Anterior cingulate cortex (tissue), 58 donors: ENCODE results near the gene EDARADD.

Experiments used
- DNase-seq, 58 donors: peaks; one replicate each; lab custom pipeline; 2025; lab: John Stamatoyannopoulos, UW

Gene EDARADD

DNA sequence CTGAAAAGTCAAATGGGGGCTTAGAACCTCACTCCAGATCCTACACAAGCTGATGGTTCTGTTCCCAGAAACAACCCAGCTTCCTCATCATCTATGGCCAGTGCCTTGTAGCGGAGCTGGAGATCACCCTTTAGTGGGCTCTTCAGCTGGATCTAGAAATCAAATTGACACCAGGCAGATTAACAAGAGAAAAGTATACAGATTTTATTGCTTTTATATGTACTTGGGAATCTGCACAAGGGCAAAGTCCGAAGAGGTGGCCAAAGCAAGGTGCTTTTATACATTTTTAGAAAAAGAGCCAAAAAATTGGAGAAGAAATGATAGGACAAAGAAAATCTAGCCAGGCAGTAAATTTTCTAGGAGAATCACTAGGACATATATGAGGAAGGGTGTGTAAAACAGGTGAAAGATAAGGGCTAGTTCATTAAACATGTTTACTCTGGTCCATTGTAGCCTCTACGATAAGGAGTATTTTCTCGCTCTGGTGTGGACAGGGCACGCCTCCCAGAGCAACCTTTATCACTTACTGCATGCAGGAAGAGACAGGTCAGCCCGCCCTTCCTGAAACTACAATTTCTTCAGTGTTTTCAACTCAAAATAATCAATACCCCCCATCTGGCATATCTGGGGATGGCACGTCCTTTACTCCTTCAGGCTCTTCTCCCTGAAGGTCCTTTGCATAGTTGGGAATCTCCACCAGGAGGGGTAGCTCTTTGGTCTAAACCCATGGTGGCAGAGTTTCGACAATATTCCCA is 115.7 kb downstream of the EDARADD start:
- no peak for DNase-seq

DNA sequence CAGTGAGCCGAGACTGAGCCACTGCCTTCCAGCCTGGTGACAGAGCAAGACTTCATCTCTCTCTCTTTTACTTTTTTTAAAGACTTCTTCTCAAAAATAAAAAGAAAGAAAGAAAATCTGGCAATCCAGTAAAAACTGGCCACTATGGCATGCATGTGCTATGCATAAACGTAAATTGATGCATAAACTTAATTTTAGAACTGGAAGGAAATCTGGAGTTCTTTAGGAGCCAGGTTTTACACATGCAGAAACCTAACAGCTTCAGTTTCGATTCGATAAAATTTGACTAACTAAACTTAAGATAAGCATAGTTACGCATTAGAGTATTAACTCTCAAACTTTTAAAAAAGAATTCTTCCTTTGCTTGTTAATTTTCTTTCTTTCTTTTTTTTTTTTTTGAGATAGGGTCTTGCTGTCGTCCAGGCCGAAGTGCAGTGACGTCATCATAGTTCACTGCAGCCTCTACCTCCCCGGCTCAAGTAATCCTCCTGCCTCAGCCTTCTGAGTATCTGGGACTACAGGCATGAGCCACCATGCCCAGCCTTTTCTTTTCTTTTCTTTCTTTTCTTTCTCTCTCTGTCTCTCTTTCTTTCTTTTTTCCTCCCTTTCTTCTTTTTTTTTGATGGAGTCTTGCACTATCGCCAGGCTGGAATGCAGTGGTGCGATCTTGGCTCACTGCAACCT is 117.8 kb downstream of the EDARADD start:
- no peak for DNase-seq

DNA sequence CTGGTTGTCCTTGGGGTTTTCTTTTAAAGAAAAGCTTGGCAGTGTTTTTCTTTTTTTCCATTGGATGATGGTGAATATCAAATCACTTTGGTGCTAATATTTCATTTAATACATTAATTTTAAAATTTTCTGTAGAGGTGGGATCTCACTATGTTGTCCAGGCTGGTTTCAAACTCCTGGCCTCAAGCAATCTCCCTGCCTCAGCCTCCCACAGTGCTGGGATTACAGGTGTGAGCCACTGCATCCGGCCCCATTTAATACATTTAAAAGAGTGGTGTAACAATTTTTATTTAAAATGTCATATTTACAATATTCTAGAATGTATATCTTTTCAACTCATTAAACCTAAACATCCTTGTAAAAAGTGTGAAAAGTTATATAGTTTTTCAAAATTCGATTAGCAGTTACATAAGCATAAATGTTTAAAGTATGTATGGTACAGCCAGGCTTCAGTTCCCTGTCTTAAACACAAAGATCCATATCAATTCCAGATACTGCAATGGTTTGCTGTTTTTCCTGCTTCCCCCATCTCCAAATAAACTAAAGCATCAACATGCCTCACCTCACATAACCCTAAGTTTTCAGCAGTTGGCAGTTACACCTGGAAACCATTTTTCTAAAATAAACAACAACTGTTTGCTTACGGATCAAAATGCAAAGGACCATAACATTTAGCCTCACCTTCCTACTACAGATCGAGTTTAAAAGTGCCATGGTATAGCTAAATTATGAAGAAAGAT is 120.8 kb downstream of the EDARADD start:
- DNase-seq: no peak

DNA sequence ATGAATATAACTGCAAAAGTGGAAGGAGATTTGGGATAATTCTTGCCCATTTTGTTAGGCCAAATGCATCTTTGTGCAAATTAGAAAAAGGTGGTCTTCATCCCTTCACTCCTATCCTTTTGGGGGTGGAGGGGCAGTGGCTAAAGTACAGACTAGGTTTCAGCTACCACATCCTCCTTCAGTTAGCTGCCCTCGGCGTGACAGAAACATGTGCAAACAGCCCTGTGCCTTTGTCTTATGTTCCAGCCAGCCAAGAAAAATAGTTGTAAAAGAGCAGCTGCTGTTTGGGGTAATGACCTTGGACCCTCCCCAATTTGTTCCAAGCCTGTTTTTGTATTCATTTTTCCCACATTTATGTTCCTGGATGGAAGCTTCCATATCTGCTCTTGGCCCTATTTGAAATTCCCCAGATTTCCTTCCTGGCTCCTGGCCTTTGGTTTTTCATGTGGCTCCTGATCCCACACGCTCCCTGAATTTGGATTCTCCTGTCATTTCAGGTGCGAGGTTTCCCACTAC is 121.4 kb downstream of the EDARADD start:
- no peak for DNase-seq

DNA sequence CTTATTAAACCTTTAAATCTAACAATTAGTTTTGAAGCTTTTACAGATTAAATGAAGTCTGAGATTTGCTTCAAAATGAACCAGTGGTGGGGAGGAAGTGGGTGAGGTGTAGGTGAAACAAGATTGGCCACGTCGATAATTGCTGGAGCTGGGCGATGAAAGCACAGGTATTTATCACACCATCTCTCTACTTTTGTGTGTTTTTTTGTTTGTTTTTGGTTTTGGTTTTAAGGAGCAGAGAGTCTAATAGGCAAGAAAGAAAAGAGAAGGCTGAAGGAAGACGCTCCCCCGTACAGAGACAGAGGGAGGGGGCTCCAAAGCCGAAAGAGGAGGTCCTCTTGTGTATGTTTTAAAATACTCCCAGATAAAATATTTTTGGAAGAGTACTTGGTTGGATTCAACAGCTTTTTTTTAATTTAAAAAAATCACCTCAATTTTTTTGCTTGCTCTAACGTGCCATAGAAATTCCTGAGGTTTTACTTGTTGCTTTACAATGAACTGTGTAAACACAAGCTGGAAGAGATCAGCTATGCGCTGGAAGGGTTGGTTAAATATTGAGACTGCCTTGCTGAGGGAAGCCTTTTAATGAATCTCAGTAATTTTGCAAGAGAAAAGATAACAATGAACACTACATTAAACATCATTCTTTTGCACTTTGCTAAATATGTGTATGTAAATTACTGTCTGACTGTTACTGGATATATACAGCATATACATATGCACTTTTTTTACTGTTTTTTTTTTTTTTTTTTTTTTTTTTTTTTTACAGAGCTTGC is 123.0 kb downstream of the EDARADD start:
- no peak for DNase-seq

DNA sequence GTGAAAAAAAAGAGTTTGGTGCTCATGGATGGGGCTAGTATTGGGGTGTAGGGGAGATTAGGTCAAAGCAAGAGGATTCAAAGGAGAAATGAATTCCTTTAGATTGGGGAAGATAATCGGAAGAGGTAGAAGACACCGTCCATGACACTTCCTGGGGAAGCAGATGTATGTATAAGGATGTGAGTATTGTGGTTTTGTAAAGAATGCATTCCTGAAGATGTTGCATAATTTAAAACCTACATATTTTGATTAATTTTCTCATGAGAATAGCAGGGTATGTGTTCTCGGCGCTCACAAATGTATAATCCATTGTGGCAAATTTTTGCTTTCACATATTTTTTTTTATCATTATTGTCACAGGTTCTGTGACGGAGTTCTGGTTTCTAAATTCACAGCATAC is 124.2 kb downstream of the EDARADD start:
- DNase-seq: no peak

DNA sequence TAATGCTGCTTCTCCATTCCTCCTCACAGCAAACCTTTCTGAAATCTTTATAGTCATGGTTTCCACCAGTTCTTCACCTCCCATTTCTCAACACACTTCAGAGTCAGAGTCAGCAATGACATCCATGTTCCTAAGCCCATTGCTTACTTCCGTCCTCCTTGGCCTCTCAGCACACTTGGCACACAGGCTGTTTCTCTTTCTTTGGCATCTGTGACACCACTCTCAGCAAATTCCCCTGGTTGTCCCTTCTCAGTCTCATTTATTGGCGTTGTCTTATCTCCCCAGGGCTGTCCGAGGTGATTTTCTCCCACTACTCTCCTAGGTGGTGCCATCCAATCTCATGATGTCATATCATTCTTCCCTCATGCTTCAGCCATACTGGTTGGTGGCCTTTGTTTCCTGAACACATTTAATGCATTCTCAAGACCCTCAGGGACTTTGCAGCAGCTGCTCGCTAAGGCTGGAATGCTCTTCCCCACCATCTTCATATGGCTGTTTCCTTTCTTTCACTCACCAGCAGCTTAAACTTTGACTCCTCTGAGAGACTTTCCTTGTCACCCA is 126.4 kb downstream of the EDARADD start:
- DNase-seq: no peak

DNA sequence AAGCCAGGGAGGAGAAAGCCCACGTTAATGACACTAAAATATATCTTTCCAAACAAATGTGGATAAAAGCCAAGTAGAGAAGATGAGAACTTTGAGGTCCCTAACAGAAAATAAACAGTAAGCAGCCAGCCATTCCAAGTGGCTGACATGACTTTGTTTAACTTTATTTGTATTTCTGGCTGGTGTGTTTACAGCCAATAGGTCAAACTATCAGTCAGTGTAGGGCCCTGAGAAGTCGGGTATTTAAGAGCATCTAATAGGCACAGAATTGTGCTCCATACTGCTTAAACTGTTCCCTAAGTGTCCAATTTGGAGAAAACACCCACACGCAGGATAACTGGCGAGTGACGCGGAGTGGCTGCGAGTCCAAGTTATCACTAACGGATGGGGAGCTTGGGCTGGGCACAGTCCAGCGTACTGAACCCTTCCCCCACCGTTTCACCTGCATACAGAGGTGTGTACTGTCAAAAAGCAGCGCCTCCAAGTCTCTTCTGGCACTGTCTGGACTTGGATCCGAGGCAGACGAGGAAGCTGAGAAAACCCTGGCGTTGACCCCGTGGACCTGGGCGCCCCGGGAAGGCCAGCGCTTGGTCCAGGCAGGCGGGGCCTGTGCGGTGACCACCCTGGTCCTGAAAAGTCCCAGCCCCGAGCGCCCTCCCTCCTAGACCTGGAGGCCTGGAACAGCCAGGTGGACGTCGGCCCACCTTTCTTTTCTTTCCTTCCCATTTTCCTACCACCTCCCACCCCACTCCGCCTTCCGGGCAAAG is 129.0 kb downstream of the EDARADD start:
- peak in 10 of 58 donors; percentile 35 to 51 (median 42) for DNase-seq

DNA sequence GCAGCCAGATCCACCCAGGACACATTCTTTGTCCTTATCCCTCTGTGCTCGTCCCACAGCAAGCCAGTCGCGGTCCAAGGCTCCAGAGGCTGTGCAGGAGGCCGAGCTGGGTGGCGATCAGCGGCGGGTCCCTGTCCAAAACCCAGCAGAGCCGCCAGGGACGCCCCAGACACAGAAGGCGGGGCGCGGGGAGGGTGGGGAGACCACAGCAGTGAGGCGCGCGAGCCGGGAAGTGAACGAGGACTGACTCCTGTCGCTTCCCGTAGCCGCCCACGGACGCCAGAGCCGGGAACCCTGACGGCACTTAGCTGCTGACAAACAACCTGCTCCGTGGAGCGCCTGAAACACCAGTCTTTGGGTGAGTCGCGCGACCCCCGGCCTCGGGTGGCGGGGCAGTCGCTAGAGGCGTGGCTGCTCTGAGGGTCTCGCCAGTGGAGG is 129.6 kb downstream of the EDARADD start, which contains the start of gene LGALS8:
Gene LGALS8, plus strand, starts transcription at position 279 of the 438 bp plus-strand sequence. CDS start 2,089 bp downstream, outside the sequence.
- peak in 57 of 58 donors; percentile 36 to 89 (median 75) for DNase-seq

DNA sequence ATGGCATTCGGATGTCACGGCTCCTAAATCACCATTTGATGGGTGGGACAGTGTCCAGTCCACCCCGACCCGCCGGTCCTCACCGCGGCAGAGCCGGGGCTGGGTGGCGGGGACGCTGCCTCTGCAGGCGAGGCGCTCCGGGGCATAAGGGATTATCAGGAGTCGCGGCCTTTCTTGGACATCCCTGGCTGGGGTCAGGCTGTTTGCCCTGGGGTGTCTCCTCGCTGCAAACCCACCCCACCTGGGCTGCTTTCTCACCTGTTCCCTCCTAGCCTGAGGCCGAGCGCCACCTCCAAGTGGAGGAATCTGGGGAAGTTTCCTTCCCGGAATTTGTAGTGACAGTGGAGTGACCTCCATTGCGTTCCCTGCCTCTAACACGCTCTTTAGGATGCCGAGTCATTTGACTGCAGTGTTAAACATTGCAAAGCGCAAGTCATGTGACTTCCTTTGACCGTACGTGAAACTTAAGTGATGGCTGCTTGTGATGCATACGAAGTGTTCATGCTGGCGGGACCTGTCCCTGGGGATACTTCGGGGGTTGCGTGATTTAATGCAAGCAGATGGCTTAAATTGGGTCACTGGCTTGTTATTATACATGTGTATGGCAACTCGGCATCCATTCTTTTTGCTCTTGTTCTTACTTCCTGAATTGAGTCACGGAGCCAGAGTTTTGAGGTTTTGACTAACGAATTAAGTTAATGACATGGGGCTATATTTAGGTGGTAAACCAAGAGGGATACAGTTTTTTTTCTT is 130.2 kb downstream of the EDARADD start:
- DNase-seq: peak in 32 of 58 donors; percentile 11 to 67 (median 45)

DNA sequence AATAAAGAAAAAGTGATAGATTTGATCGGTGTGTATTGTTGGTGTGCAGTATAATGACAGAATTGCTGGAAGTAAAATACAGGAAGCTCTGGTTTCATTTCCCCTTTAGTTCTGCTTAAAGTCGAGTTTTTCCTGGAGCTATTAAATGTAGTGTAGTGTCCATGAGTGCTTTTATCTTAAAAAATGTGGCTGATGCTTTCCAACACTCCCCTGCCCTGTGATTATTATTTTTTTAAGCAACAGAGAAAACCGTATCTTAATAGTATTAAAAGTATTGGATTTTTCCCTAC is 130.8 kb downstream of the EDARADD start:
- DNase-seq: no peak

DNA sequence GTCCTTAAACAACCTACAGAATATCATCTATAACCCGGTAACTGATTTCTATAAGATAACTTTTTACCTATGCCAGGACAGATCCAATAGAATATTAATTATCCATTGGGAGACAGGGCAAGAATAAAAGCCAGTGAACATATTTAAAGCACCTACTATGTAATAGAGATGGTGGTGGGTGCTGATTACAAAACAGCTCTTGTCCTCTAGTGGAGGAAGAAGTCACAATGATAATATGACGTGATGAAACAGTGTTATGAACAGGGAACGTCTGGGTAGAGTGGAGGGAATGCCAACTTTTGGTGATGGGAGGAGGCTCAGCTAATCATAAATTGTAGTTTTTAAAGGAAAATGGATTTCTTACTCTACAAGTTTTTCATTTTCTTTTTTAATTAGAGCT is 132.0 kb downstream of the EDARADD start:
- DNase-seq: no peak

DNA sequence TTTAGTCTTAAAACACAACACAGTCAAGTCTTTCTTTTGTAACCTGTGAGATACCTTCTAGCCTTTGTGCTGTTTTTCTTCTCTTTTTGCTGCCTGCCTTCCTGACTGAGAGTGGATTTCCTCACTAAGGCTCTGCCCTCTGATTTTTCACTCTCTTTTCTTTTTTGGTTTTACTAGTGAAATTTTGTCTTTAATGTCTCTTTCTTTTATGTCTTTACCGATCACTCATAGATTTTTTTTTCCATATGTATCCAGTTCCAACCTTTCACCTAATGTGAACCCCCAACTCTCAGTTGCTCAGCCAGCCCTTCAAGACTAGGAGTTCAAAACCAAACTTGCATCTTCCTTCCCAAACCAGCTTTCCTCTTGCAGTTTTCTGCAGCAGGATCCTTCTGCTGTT is 136.2 kb downstream of the EDARADD start:
- DNase-seq: no peak

DNA sequence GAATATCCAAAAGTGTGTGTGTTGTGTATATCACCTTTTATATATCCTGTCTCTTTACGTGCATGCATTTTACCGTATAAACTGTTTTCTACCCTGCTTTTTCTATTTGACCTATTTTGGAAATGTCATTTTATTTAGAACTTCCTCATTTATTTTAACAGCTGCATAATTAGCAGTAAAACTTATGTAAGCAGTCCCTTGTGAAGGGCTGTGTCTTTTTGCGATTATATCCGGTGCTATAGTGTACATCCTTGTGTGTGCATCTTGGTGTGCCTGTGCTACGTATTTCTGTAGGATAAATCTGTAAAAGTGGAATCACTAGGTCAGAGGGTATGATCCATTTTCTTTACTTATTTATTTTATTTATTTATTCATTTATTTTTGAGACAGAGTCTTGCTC is 136.9 kb downstream of the EDARADD start:
- no peak for DNase-seq

DNA sequence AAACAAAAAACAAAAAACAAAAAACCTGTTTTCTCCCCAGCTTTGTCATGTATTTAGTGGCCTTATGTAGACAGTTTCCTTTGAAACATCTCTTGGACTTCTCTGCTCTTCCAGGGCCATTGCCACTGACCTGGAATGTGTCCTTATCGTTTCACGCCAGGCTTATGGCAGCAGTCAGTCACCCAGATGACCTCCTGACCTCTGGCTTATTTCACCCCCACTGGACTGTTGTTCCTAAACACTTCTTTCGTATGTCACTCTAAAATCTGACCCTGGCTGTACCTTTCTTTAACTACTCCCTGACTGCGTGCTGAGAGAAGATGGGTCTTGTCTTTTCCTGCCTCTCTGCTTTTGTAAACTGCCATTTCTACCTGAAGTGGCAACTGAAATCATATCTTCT is 138.8 kb downstream of the EDARADD start:
- DNase-seq: no peak

DNA sequence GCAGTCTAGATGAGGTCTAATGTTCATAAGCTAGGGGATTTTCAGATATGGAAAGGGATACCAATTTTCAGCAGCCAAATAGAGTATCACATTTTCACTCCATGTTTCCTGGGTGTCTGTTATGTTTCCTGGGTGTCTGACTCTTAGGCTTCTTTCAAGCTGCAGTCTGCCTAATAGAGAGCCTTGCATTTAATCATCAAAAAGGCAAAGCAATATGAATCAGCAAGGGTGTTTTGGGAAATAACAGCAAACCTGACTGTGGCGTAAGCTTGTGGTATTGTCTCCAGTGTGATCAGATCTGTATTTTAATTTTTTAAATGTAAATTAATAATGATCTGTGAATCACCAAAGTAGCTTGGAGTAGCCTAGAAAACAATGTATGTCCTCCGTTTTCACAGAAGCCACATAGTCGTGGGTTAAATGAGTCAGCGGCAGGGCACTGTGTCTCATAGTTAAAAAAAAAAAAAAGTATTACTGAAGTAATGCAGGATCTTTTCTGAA is 140.1 kb downstream of the EDARADD start:
- no peak for DNase-seq
